ENCODE results near the gene ZBTB20. TPM values are rescaled to one million over a fixed set of nuclear protein-coding genes. Genes with fewer than 3 reads are reported as not detected.

ZBTB20 gene
- total and polyA plus RNA-seq, 10 of the 15 experiments (the other 5 are each of a cell fraction or from before 2014, with no cell fraction given): 0.20 to 5.5 (median 2.2) TPM

- H3K36me3 ChIP-seq (ENCODE audit: control insufficient read depth in 2 of 2, insufficient read depth in 2 of 2, low read length in 1 of 2): no peaks in the 10 kb centered on the region
- H2AFZ ChIP-seq (ENCODE audit: control insufficient read depth, low read depth, low read length): no peak overlapping the region
- H3K79me2 ChIP-seq (ENCODE audit: control insufficient read depth, insufficient read depth, low read length): peaks cover 77% of the 10 kb centered on the region
- BruUV-seq (replicated peaks): no TSS peak
- peaks cover 5% of the 10 kb centered on the region for H3K4me1 ChIP-seq (ENCODE audit: control insufficient read depth, insufficient read depth, low read length)
- no peaks in the 10 kb centered on the region for H3K27me3 ChIP-seq (replicated peaks in 1 of 2; ENCODE audit: control insufficient read depth in 2 of 2, insufficient read depth in 2 of 2, low read length in 1 of 2)
- TF ChIP-seq SMAD1 (IDR thresholded peaks at IDR 0.05; ENCODE audit: low read depth, partially characterized antibody) (no peak), BCL11A (IDR thresholded peaks at IDR 0.05; ENCODE audit: low read depth, low read length) (no peak), REST (IDR thresholded peaks at IDR 0.05; ENCODE audit: low read depth, low read length) (no peak), CREB1 (IDR thresholded peaks at IDR 0.05; ENCODE audit: low read depth) (no peak), EED (IDR thresholded peaks at IDR 0.05; ENCODE audit: low read depth) (no peak), TCF12 (IDR thresholded peaks at IDR 0.05; ENCODE audit: low read depth, low read length) (no peak), NR2C2 (IDR thresholded peaks at IDR 0.05; ENCODE audit: borderline replicate concordance, control insufficient read depth, insufficient read length, low read depth) (no peak), NKRF (conservative IDR thresholded peaks at IDR 0.05) (no peak)
- H3K9me3 ChIP-seq (replicated peaks; ENCODE audit: control insufficient read depth, insufficient read depth, low read length): no peaks in the 10 kb centered on the region
- ChIA-PET POLR2A (no interaction called here), CTCF (interaction anchor here (1.4 to 2.1 kb wide), 5 partner anchors 8 to 63 kb away, joined by 3 to 11 read pairs (median 7); no protein-coding TSS in a partner anchor), RAD21 (ENCODE audit: unreplicated experiment) (interaction anchor here (1.0 kb wide), 1 partner anchor 76 kb away, joined by 3 read pairs; no protein-coding TSS in a partner anchor), SMC1A (ENCODE audit: uncharacterized antibody, unreplicated experiment) (interaction anchor here (0.6 to 1.9 kb wide), 5 partner anchors 9 to 156 kb away, joined by 3 to 8 read pairs (median 4); no protein-coding TSS in a partner anchor)
- in situ Hi-C loops (cut with MboI): no loop called here
- WGBS (ENCODE audit: insufficient coverage, insufficient replicate concordance, low lambda C conversion rate, missing lambda C conversion rate): 5% methylated on average over 5 of the region's 5 CpGs
- no peaks in the 10 kb centered on the region for H4K20me1 ChIP-seq (ENCODE audit: control insufficient read depth, insufficient read depth)
- no peak for DNase-seq (ENCODE audit: low read depth, low spot score)
- H3K9ac ChIP-seq (ENCODE audit: control insufficient read depth, insufficient read depth, low read length): no peak overlapping the region
- ATAC-seq: peak; percentile 11; the same call in 1 of the 3 replicates
- intact Hi-C loops (cut with micrococcal nuclease; ENCODE audit: unreplicated experiment): no loop called here
- H3K4me3 ChIP-seq: peak overlapping the region; percentile 58; the same call in 1 of the 2 replicates
- H3K27ac ChIP-seq (ENCODE audit: control insufficient read depth, insufficient read depth): peak overlapping the region; percentile 10; the same call in 1 of the 2 replicates
- peak overlapping the region; percentile 6; the same call in 1 of the 2 replicates for H3K4me2 ChIP-seq (ENCODE audit: control insufficient read depth, insufficient read depth)
- FAIRE-seq: no peak
Observed at GRCh38 chr3:114446600-114446999, 700.5 kb downstream of the ZBTB20 start.
